HFFc6 (cell line): ENCODE data around the gene CLIC1. TPM values are rescaled to one million over a fixed set of nuclear protein-coding genes. Genes with fewer than 3 reads are reported as not detected.

ENCODE experiments used
- DNase-seq: peaks from one replicate; pipeline ENCODE4 v3.0.0-alpha.2; 2018
- H3K27ac Mint-ChIP-seq: 2 replicates; pipeline ENCODE4 v1.8.0; 2020; ENCODE audit warnings: mild to moderate bottlenecking, mixed read lengths
- H3K27me3 Mint-ChIP-seq: 2 replicates; pipeline ENCODE4 v1.8.0; 2021; ENCODE audit warnings: mild to moderate bottlenecking, moderate library complexity, mixed read lengths; ENCODE audit not compliant: insufficient read depth
- H3K36me3 Mint-ChIP-seq: 2 replicates; pipeline ENCODE4 v1.8.0; 2021; ENCODE audit warnings: low read depth, mixed read lengths
- H3K4me1 Mint-ChIP-seq: 2 replicates; pipeline ENCODE4 v1.8.0; 2020; ENCODE audit warnings: low read depth, mixed read lengths
- H3K4me3 Mint-ChIP-seq: 2 replicates; pipeline ENCODE4 v1.8.0; 2020; ENCODE audit warnings: mild to moderate bottlenecking, moderate library complexity, mixed read lengths
- H3K9me3 Mint-ChIP-seq: 2 replicates; pipeline ENCODE4 v1.8.0; 2020; ENCODE audit warnings: mild to moderate bottlenecking, mixed read lengths
- total RNA-seq, 6 experiments: library from RNA; stranded (reverse); fragmentation: NEBNext Ultra II Directional; extraction: Animal tissue kit (Norgen Biotek cat#: 25700); gene quantifications; 2 replicates in 1 of 6; 3 replicates in 5 of 6; pipeline ENCODE4 v1.2.3, GENCODE V29; 2021
- TF ChIP-seq, protein P1 (sequence below): fragments of 200-600 bp; sonication (generic); IDR thresholded peaks from 2 replicates; pipeline ENCODE4 v1.5.0; 2021; ENCODE audit warnings: antibody characterized with exemption, mild to moderate bottlenecking

Gene CLIC1
- total RNA-seq, 6 experiments from 2014 or later, result 638 to 833 (median 745) TPM

DNA sequence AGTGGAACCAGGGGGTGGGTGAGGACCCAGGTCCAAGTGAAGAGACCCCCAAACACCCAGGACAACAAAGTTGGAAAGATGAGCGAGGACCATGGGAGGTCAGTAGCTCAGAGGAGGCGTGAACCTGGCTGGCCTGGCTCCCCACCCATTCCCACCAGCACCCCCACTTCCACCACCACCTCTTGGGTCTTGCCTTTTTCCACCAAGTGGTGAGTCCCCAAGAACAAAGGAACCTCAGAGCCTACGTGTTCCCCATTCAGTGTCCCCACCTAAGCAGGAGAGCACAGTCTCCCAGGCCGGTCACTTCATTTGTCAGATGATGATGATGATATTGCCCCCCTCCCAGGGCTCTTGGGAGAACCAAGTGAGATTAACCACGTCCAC is 41.3 kb upstream of the CLIC1 start:
- peak overlapping the region; percentile 73 for H3K27ac Mint-ChIP-seq

DNA sequence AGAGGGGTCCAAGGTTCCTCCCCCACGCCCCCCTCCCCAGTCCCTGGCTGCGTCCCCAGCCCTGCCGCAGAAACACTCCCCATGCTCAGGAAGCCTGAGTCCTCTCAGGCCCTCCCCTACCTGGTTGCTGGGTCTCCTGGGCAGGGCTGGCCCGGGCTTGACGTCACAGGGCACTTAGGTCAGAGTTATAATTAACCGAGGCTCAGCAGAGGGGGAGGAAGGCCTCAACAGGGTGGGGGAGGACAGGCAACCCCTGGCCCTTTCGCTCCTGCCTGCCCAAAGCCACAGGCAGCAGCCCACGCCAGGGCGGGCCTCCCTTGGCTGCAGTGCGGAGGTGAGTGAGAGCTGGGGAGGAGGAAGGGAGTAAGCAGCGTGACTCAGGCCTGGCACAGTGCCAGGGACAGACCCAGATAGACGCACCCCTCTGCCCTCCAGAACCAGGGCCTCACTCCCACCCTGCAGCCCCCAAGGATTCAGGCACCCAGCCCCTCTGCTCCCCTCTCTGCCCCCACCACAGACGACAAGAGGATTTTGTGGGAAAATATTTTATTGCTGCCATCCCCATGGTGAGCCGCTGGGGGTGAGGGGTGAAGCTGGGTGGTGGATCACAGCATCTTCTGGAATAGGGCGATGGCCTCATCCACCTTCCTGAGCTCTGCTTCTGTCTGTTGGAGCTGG is 40.8 kb upstream of the CLIC1 start, which contains the start of gene VWA7:
TSS of gene VWA7 (minus strand) at position 340 of the 678 bp plus-strand sequence. CDS start 549 bp downstream, outside the sequence.
- no peak within 1 kb of the TSS; the same call in 1 of the 2 replicates for H3K4me3 Mint-ChIP-seq
- TF ChIP-seq, protein P1, sequence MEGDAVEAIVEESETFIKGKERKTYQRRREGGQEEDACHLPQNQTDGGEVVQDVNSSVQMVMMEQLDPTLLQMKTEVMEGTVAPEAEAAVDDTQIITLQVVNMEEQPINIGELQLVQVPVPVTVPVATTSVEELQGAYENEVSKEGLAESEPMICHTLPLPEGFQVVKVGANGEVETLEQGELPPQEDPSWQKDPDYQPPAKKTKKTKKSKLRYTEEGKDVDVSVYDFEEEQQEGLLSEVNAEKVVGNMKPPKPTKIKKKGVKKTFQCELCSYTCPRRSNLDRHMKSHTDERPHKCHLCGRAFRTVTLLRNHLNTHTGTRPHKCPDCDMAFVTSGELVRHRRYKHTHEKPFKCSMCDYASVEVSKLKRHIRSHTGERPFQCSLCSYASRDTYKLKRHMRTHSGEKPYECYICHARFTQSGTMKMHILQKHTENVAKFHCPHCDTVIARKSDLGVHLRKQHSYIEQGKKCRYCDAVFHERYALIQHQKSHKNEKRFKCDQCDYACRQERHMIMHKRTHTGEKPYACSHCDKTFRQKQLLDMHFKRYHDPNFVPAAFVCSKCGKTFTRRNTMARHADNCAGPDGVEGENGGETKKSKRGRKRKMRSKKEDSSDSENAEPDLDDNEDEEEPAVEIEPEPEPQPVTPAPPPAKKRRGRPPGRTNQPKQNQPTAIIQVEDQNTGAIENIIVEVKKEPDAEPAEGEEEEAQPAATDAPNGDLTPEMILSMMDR, result peak; percentile 20; the same call in 1 of the 2 replicates
- H3K9me3 Mint-ChIP-seq, result no peaks in the 10 kb centered on the region
- no peaks in the 10 kb centered on the region for H3K36me3 Mint-ChIP-seq
- peaks cover 17% of the 10 kb centered on the region for H3K4me1 Mint-ChIP-seq
- H3K27ac Mint-ChIP-seq, result peak within 1 kb of the TSS; percentile 73
- H3K27me3 Mint-ChIP-seq, result no peaks in the 10 kb centered on the region; the same call in 1 of the 2 replicates
- peak; percentile 53 for DNase-seq

More for the DNA sequence above, 41.3 kb upstream of the CLIC1 start:
- no peaks in the 10 kb centered on the region for H3K36me3 Mint-ChIP-seq
- H3K9me3 Mint-ChIP-seq, result no peaks in the 10 kb centered on the region
- peaks cover 17% of the 10 kb centered on the region for H3K4me1 Mint-ChIP-seq
- TF ChIP-seq, protein P1, result no peak
- no peaks in the 10 kb centered on the region; the same call in 1 of the 2 replicates for H3K27me3 Mint-ChIP-seq
- no peak for DNase-seq
- H3K4me3 Mint-ChIP-seq, result no peak overlapping the region

DNA sequence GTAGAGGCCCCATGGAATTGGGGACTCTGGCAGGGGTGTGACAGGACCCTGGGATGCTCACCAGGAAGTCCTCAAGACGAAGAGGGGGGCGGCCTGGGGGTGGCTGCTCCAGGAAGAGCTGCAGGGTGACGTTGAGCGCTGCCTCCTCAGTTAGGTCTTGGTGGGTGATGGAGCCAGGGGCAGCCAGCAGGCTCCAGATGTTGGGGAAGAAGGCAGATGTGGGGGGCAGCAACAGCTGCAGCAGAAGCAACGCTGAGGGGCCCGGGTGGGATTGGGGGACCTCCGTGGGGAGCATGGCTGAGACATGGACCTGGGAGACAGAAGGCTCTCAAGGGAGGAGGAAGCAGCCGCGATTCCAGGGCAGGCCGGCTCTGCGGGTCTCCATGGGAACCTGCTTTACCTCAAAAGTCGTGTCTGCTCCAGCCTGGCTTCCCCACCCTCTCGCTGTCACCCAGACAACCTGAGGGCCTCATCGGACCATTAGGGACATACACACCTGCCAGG is 40.2 kb upstream of the CLIC1 start:
- no peak for DNase-seq
- Mint-ChIP-seq H3K9me3 (no peaks in the 10 kb centered on the region), H3K27ac (peak overlapping the region; percentile 29; the same call in 1 of the 2 replicates), H3K4me1 (peaks cover 17% of the 10 kb centered on the region), H3K27me3 (no peaks in the 10 kb centered on the region; the same call in 1 of the 2 replicates), H3K4me3 (no peak overlapping the region), H3K36me3 (no peaks in the 10 kb centered on the region)
- TF ChIP-seq, protein P1, result no peak

DNA sequence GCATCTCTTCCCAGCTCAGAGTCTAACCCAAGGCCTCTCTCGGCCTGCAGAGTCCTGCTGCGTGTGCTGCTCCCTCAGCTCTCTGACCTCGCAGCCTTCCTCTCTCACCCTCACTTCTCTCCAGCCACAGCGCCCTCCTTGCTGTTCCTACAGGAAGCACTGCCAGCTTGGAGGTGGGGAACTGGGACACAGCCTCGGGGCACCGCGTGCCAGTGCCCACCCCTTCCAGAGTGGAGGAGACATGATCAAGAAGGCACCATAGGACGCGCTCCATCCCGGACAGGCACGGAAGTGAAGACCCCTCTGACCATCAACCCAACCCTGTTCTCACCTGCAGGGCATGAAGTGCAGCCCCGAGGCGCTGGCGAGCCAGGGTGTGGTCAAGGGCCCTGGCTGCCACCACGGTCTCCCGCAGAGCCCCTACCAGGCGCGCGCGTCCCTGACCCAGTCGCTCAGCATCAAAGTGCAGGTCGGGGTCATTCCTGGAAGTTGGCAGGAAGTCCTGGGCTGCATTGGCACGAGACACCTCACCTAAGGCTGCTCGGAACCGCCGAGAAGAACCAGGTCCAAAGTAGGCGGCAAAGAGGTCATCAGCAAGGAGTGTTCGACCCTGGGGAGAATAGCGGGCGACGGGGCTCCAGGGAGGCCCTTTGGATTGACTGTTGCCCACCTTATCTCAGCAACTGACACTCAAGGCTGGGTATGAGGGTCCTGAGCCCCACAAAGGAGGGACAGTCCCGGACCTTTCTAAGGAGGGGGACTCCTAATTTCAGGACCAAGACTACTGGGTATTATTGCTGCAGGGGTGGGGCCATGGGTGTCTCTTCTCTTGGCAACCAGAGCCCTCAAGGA is 39.5 kb upstream of the CLIC1 start:
- Mint-ChIP-seq H3K27me3 (no peaks in the 10 kb centered on the region; the same call in 1 of the 2 replicates), H3K4me3 (no peak overlapping the region), H3K4me1 (peaks cover 17% of the 10 kb centered on the region), H3K36me3 (no peaks in the 10 kb centered on the region), H3K9me3 (no peaks in the 10 kb centered on the region), H3K27ac (peak overlapping the region; percentile 29; the same call in 1 of the 2 replicates)
- DNase-seq, result no peak
- TF ChIP-seq, protein P1, result no peak

DNA sequence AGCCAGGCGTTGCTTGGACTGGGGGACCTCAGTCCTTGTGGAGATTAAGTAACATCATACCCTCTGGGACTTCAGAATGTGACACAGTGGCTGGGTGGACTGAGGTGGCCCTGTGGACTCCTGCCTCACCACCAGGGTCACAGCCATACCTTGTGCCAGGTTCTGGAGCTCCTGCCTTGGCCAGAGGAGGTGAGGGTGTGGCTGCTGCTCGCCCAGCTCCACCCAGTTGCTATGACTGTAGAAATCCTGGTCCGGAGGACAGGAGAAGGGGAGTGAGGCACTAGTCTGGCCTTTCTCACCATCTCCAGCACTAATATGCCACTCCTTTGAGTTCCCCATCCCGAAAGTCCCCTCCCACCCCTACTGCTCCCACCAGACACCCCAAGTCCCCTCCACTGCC is 38.9 kb upstream of the CLIC1 start:
- DNase-seq, result no peak
- Mint-ChIP-seq H3K4me3 (no peak overlapping the region), H3K27ac (no peak overlapping the region), H3K27me3 (no peaks in the 10 kb centered on the region; the same call in 1 of the 2 replicates), H3K36me3 (no peaks in the 10 kb centered on the region), H3K4me1 (peaks cover 17% of the 10 kb centered on the region), H3K9me3 (no peaks in the 10 kb centered on the region)
- TF ChIP-seq, protein P1, result no peak
